Panc1 (cell line): ENCODE measurements around the gene GADD45G. TPM values are rescaled to one million over a fixed set of nuclear protein-coding genes. Genes with fewer than 3 reads are reported as not detected.

Source experiments
- ATAC-seq: fragments of 200-7000 bp; cut with Tn5 transposase; 2 replicates; pipeline ENCODE4 v1.9.1; 2020; ENCODE audit warnings: mild to moderate bottlenecking, moderate library complexity
- BruUV-seq: library from RNA; stranded (reverse); fragments of 400-500 nt; replicated peaks from 2 replicates; lab custom pipeline; 2021; lab: Mats Ljungman, UMichigan
- CTCF ChIA-PET: fragments of 300-600 bp; sonication (Branson Sonifier 250); formaldehyde crosslinking; loops from one replicate; lab custom pipeline; 2022; ENCODE audit warnings: antibody characterized with exemption; lab: Charles Lee
- POLR2A ChIA-PET: fragments of 300-600 bp; sonication (Branson Sonifier 250); formaldehyde crosslinking; loops from one replicate; lab custom pipeline; 2022; ENCODE audit warnings: antibody characterized with exemption; lab: Charles Lee
- DNase-seq: peaks from one replicate; pipeline ENCODE4 v3.0.0-alpha.2; 2010; ENCODE audit warnings: low read depth, low spot score
- H3K27ac ChIP-seq: 2 replicates; pipeline ENCODE4 v1.5.1; 2011; ENCODE audit warnings: mild to moderate bottlenecking, low read length, inconsistent platforms
- H3K27me3 ChIP-seq: fragments of 200-500 bp; sonication (Bioruptor generic); 2 replicates; pipeline ENCODE4 v1.6.0; 2014; ENCODE audit warnings: low read length, inconsistent platforms; ENCODE audit not compliant: control insufficient read depth, insufficient read depth
- H3K36me3 ChIP-seq: fragments of 200-500 bp; sonication (Bioruptor generic); 2 replicates; pipeline ENCODE4 v1.5.1; 2014; ENCODE audit warnings: inconsistent platforms, mild to moderate bottlenecking, low read length, moderate library complexity; ENCODE audit not compliant: control insufficient read depth, insufficient read depth
- H3K4me1 ChIP-seq: 2 replicates; pipeline ENCODE4 v1.5.1; 2011; ENCODE audit warnings: inconsistent platforms, mild to moderate bottlenecking, low read length, moderate library complexity; ENCODE audit not compliant: control insufficient read depth, insufficient read depth
- H3K4me3 ChIP-seq, 2 experiments: 2 replicates each; pipeline ENCODE4 v1.5.1; 2011 to 2012; ENCODE audit warnings: low read depth in 2 of 2, low read length in 2 of 2, mild to moderate bottlenecking in 2 of 2, inconsistent platforms in 1 of 2, moderate library complexity in 1 of 2
- H3K9me3 ChIP-seq: fragments of 200-500 bp; sonication (Bioruptor generic); 2 replicates; pipeline ENCODE4 v1.5.1; 2014; ENCODE audit warnings: low read depth, mild to moderate bottlenecking, inconsistent platforms, low read length, moderate library complexity; ENCODE audit not compliant: control insufficient read depth, insufficient read depth
- POLR2AphosphoS5 ChIP-seq: IDR thresholded peaks from 2 replicates; pipeline ENCODE4 v1.6.1; 2012; ENCODE audit warnings: mild to moderate bottlenecking, low read depth, low read length, moderate library complexity
- SIN3A ChIP-seq: IDR thresholded peaks from 2 replicates; pipeline ENCODE4 v1.6.1; 2012; ENCODE audit warnings: low read depth, mild to moderate bottlenecking, low read length, moderate library complexity, borderline replicate concordance; ENCODE audit not compliant: insufficient read depth
- TCF7L2 ChIP-seq: IDR thresholded peaks from 2 replicates; pipeline ENCODE4 v1.6.1; 2011; ENCODE audit warnings: mild to moderate bottlenecking, low read depth, low read length, inconsistent platforms
- in situ Hi-C: cut with HindIII; loops from 2 replicates; pipeline ENCODE4 v1.10.0; 2016; ENCODE audit warnings: low sequenced_read_pairs, low pct_unique_long_range_greater_than_20kb
- intact Hi-C: fragments of 100-400 bp; cut with micrococcal nuclease; formaldehyde crosslinking; loops from one replicate; pipeline ENCODE4 v1.10.0; 2022; ENCODE audit not compliant: unreplicated experiment
- total RNA-seq: library from RNA; stranded (reverse); gene quantifications from one replicate; pipeline ENCODE4 v1.2.1, GENCODE V29; 2021; ENCODE audit not compliant: unreplicated experiment
- TF ChIP-seq, protein P1 (sequence below), 2 experiments: IDR thresholded peaks; 2 replicates each; pipeline ENCODE4 v1.6.1; 2011 to 2012; ENCODE audit warnings: low read depth in 2 of 2, control low read depth in 1 of 2, low read length in 1 of 2, mild to moderate bottlenecking in 1 of 2, moderate library complexity in 1 of 2; ENCODE audit not compliant: insufficient read depth in 1 of 2
- TF ChIP-seq, protein P2 (sequence below): fragments of 450-650 bp; IDR thresholded peaks from 2 replicates; pipeline ENCODE4 v1.5.1; 2017; ENCODE audit warnings: mild to moderate bottlenecking

Gene GADD45G
- total RNA-seq, 1 experiment from 2014 or later, result 1.2 TPM

DNA sequence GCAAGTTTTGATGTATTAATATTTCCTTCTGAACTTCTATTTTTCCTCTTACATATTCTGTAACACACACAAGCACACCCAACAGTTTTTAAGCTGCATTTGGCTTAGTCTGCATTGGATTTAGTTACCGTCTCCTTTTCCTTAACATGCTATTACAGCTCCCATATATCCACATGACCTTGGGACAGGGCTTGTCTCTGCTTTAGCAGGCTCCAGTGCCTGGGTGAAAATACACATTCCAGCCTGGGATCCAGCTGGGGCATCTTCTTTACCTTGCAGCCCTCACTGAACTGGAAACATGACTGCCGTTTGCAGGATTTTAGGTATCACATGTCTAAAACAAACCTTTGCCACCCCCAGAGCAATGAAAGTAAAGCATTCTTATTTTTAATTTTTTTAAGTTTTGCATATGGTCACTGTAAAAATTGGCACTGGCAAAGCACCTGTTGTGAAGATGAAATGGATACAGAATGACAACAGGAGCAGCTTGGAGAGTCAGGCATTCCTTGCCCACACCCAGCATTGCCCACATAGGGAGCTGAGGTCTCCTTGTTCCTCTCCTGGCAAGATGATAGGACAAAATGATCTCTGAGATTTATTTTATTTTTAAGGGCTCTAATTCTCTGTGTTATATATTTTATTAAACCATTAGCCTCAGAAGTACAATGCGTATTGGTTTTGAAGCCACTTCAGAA is 4.0 kb downstream of the GADD45G start:
- Histone ChIP-seq H3K4me1 (no peaks in the 10 kb centered on the region; the same call in none of the 2 replicates), H3K27ac (no peak overlapping the region), H3K9me3 (no peaks in the 10 kb centered on the region), H3K4me3 (no peak overlapping the region), H3K27me3 (no peaks in the 10 kb centered on the region), H3K36me3 (no peaks in the 10 kb centered on the region)
- ATAC-seq (no peak), DNase-seq (no peak)
- BruUV-seq, result no TSS peak
- in situ Hi-C loops, result no loop called here
- POLR2A ChIA-PET, result no interaction called here
- intact Hi-C loops, result loop anchor here (10.0 kb wide), 1 partner anchor 316 kb away; no protein-coding TSS in a partner anchor
- CTCF ChIA-PET, result no interaction called here
- TF ChIP-seq POLR2AphosphoS5, result no peak
- TF ChIP-seq SIN3A, result no peak
- no peak for TF ChIP-seq TCF7L2

DNA sequence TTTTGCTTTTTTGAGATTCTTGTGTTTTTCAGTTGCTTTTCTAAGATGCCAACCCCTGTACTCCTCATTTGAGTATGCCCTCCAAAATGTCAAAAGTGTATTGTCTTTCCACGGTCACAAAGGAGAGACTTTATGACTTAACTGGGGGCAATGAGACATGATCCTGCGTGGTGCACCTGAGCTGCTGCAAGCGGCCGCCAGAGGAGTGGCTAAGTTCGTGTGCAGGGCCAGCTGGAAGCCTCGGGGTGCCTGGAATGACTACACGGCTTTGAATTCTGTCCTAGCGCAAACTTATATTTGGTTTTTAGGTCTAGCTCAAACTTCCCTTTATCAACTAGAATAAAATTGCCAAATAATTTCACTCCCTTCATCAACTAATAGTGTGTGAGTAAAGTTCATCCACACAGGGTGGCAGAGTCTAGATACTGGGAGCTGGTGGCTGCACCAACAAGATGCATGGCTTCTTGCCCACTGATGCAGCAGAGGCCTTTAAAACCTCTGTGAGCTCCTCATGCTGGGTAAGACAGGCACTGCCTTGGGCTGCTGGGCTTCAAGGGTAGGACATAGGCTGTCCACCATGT is 4.7 kb downstream of the GADD45G start:
- Histone ChIP-seq H3K9me3 (no peaks in the 10 kb centered on the region), H3K27ac (no peak overlapping the region), H3K4me3 (no peak overlapping the region), H3K27me3 (no peaks in the 10 kb centered on the region), H3K4me1 (no peaks in the 10 kb centered on the region; the same call in none of the 2 replicates), H3K36me3 (no peaks in the 10 kb centered on the region)
- TF ChIP-seq, protein P1, sequence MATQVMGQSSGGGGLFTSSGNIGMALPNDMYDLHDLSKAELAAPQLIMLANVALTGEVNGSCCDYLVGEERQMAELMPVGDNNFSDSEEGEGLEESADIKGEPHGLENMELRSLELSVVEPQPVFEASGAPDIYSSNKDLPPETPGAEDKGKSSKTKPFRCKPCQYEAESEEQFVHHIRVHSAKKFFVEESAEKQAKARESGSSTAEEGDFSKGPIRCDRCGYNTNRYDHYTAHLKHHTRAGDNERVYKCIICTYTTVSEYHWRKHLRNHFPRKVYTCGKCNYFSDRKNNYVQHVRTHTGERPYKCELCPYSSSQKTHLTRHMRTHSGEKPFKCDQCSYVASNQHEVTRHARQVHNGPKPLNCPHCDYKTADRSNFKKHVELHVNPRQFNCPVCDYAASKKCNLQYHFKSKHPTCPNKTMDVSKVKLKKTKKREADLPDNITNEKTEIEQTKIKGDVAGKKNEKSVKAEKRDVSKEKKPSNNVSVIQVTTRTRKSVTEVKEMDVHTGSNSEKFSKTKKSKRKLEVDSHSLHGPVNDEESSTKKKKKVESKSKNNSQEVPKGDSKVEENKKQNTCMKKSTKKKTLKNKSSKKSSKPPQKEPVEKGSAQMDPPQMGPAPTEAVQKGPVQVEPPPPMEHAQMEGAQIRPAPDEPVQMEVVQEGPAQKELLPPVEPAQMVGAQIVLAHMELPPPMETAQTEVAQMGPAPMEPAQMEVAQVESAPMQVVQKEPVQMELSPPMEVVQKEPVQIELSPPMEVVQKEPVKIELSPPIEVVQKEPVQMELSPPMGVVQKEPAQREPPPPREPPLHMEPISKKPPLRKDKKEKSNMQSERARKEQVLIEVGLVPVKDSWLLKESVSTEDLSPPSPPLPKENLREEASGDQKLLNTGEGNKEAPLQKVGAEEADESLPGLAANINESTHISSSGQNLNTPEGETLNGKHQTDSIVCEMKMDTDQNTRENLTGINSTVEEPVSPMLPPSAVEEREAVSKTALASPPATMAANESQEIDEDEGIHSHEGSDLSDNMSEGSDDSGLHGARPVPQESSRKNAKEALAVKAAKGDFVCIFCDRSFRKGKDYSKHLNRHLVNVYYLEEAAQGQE (IDR thresholded peaks at IDR 0.05; ENCODE audit: insufficient read depth in 1 of 2, low read depth in 2 of 2, low read length in 1 of 2), result no peak
- TF ChIP-seq SIN3A (no peak), POLR2AphosphoS5 (no peak), TCF7L2 (no peak)
- TF ChIP-seq, protein P2, sequence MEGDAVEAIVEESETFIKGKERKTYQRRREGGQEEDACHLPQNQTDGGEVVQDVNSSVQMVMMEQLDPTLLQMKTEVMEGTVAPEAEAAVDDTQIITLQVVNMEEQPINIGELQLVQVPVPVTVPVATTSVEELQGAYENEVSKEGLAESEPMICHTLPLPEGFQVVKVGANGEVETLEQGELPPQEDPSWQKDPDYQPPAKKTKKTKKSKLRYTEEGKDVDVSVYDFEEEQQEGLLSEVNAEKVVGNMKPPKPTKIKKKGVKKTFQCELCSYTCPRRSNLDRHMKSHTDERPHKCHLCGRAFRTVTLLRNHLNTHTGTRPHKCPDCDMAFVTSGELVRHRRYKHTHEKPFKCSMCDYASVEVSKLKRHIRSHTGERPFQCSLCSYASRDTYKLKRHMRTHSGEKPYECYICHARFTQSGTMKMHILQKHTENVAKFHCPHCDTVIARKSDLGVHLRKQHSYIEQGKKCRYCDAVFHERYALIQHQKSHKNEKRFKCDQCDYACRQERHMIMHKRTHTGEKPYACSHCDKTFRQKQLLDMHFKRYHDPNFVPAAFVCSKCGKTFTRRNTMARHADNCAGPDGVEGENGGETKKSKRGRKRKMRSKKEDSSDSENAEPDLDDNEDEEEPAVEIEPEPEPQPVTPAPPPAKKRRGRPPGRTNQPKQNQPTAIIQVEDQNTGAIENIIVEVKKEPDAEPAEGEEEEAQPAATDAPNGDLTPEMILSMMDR, result no peak
- ATAC-seq (no peak), DNase-seq (no peak)
- POLR2A ChIA-PET, result no interaction called here
- CTCF ChIA-PET, result no interaction called here
- BruUV-seq, result no TSS peak
- intact Hi-C loops (loop anchor here (10.0 kb wide), 1 partner anchor 315 kb away; no protein-coding TSS in a partner anchor), in situ Hi-C loops (no loop called here)

DNA sequence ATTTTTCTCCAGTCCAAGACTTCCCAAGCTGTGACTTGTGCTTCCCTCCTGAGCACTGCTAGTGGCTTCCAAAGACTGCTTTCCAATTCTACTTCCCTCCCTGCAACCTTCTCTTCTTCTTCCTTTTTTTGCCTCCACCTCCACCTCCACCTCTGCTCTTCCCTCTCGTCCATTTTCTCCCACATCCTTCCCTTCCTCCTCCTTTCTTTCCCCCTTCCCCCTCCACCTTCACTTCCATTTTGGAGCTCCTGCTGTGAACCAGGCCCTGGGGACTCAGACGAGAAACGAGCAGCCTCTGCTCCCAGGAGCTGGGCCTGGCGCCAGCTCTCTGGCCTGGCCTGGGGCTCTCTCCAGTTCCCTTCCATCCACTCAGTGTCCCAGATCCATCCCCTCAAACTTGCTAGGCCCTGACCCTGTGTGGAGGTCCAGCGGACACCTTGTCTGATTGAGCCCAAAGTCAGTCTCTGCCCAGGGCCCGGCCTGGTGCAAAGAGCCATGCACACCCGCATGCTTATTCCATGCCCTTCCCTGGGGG is 5.6 kb downstream of the GADD45G start:
- CTCF ChIA-PET, result no interaction called here
- H3K4me3 ChIP-seq, result no peak overlapping the region
- intact Hi-C loops, result no loop called here
- no peaks in the 10 kb centered on the region for H3K36me3 ChIP-seq
- no peak for ATAC-seq
- H3K9me3 ChIP-seq, result no peaks in the 10 kb centered on the region
- TF ChIP-seq, protein P2, result no peak
- no peak for TF ChIP-seq SIN3A
- no peak for TF ChIP-seq TCF7L2
- no peak for TF ChIP-seq POLR2AphosphoS5
- TF ChIP-seq, protein P1 (IDR thresholded peaks at IDR 0.05; ENCODE audit: insufficient read depth in 1 of 2, low read depth in 2 of 2, low read length in 1 of 2), result no peak
- no peak for DNase-seq
- in situ Hi-C loops, result no loop called here
- H3K4me1 ChIP-seq, result no peaks in the 10 kb centered on the region; the same call in 1 of the 2 replicates
- no peaks in the 10 kb centered on the region for H3K27me3 ChIP-seq
- POLR2A ChIA-PET, result no interaction called here
- H3K27ac ChIP-seq, result no peak overlapping the region
- no TSS peak for BruUV-seq
